Peyer's patch (tissue), 4 donors: ENCODE results near the gene MLF1.

Experiments used
- CTCF ChIP-seq, 6 experiments: fragments of 450-650 bp in 4 of 6; fragments of 200-600 bp in 2 of 6; sonication (generic) in 1 of 6; IDR thresholded peaks; one replicate each; pipeline ENCODE4 v1.5.1; 2017 to 2019; ENCODE audit warnings: antibody characterized with exemption in 6 of 6, mild to moderate bottlenecking in 3 of 6, moderate library complexity in 1 of 6
- POLR2A ChIP-seq, 2 donors: fragments of 450-650 bp; IDR thresholded peaks; one replicate each; pipeline ENCODE4 v1.5.1; 2017; ENCODE audit warnings: antibody characterized with exemption in 2 of 2, mild to moderate bottlenecking in 2 of 2, moderate library complexity in 2 of 2

DNA sequence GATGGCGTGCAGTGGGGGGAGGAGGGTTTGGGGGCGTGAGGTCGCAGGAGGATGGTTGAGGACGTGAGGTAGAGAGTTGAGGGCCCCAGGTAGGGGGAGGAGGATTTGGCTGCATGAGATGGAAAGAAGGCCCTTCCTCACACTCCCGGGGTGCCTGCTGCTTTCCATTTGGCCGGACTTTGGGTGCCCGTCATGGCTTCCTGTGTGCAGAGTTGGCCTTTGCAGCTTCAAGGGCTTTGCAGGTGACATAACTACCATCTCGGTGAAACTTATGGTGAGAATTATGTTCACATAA is 1.7 kb downstream of the MLF1 start:
- TF ChIP-seq POLR2A (IDR thresholded peaks at IDR 0.05) = no peak
- no peak for TF ChIP-seq CTCF (IDR thresholded peaks at IDR 0.05)
